HG03520 (cell line): ENCODE measurements around the gene STARD13.

Experiments
- ATAC-seq: cut with Tn5 transposase; IDR thresholded peaks from one replicate; pipeline ENCODE4 v1.9.1; 2021; ENCODE audit warnings: mild to moderate bottlenecking, moderate library complexity; ENCODE audit not compliant: unreplicated experiment

The STARD13 gene

GRCh38 chr13:33277037-33277740 lies 8.4 kb downstream of the STARD13 start:
- ATAC-seq: no peak

- no peak for ATAC-seq
Measured at GRCh38 chr13:33276570-33276969, 9.0 kb downstream of the STARD13 start.

- ATAC-seq: no peak
Measured at GRCh38 chr13:33275916-33276315, 9.6 kb downstream of the STARD13 start.

- no peak for ATAC-seq
Measured at GRCh38 chr13:33274264-33274663, 11.3 kb downstream of the STARD13 start.

GRCh38 chr13:33272531-33273124 lies 12.9 kb downstream of the STARD13 start:
- ATAC-seq: no peak

GRCh38 chr13:33271759-33272158 lies 13.8 kb downstream of the STARD13 start:
- no peak for ATAC-seq

GRCh38 chr13:33270895-33271538 lies 14.5 kb downstream of the STARD13 start:
- ATAC-seq: no peak

- no peak for ATAC-seq
Measured at GRCh38 chr13:33265607-33266006, 19.9 kb downstream of the STARD13 start.

- no peak for ATAC-seq
Measured at GRCh38 chr13:33265133-33265532, 20.4 kb downstream of the STARD13 start.

- ATAC-seq: no peak
Measured at GRCh38 chr13:33264620-33264978, 21.0 kb downstream of the STARD13 start.

GRCh38 chr13:33263976-33264619 lies 21.5 kb downstream of the STARD13 start:
- no peak for ATAC-seq

- ATAC-seq: no peak
Measured at GRCh38 chr13:33263484-33263883, 22.1 kb downstream of the STARD13 start.

- no peak for ATAC-seq
Measured at GRCh38 chr13:33262997-33263396, 22.6 kb downstream of the STARD13 start.

- no peak for ATAC-seq
Measured at GRCh38 chr13:33262594-33262993, 23.0 kb downstream of the STARD13 start.

GRCh38 chr13:33262062-33262487 lies 23.5 kb downstream of the STARD13 start:
- ATAC-seq: no peak

GRCh38 chr13:33261387-33262061 lies 24.0 kb downstream of the STARD13 start:
- ATAC-seq: no peak

- ATAC-seq: no peak
Measured at GRCh38 chr13:33260168-33261098, 25.1 kb downstream of the STARD13 start.

- no peak for ATAC-seq
Measured at GRCh38 chr13:33259296-33259695, 26.3 kb downstream of the STARD13 start.

GRCh38 chr13:33258808-33259193 lies 26.8 kb downstream of the STARD13 start:
- no peak for ATAC-seq
